ENCODE results near the gene TCF21. TPM values are rescaled to one million over a fixed set of nuclear protein-coding genes. Genes with fewer than 3 reads are reported as not detected.

TCF21 gene
- total and polyA plus RNA-seq, 2 of the 4 experiments (the other 2 are of a cell fraction), result 6.6 to 10.0 TPM

GRCh38 chr6:133917781-133918180 is 28.9 kb downstream of the TCF21 start:
- ATAC-seq (ENCODE audit: low read depth) (no peak), DNase-seq (no peak)
- 0 out of 2 replicates have a peak overlapping the region, but pooled peaks have one; percentile 31 for H3K18ac ChIP-seq (ENCODE audit: low read depth, low read length)
- H3K27ac ChIP-seq (ENCODE audit: insufficient read depth, low read length), result peak overlapping the region; percentile 26; the same call in 1 of the 2 replicates
- H2BK120ac ChIP-seq (ENCODE audit: low read depth, low read length), result peak overlapping the region; percentile 42; the same call in 1 of the 2 replicates
- dilution Hi-C loops (cut with HindIII; ENCODE audit: low sequenced_read_pairs, unreplicated experiment) (no loop called here), intact Hi-C loops (cut with micrococcal nuclease) (loop anchor here (2.0 to 10.0 kb wide), 4 partner anchors 27 to 1087 kb away; partner anchors contain the start of gene EYA4), in situ Hi-C loops (cut with MboI; ENCODE audit: low sequenced_read_pairs) (loop anchor here (5.0 to 25.0 kb wide), 4 partner anchors 350 to 1093 kb away; no protein-coding TSS in a partner anchor)
- no peak overlapping the region for H2AK5ac ChIP-seq (ENCODE audit: low read depth, low read length)
- no peak overlapping the region; the same call in 1 of the 2 replicates for H2BK20ac ChIP-seq (ENCODE audit: low read depth, low read length)
- no peaks in the 10 kb centered on the region for H4K20me1 ChIP-seq (ENCODE audit: insufficient read depth, low read length)
- TF ChIP-seq CTCF (conservative IDR thresholded peaks at IDR 0.05; ENCODE audit: low read depth, low read length), result no peak
- TF ChIP-seq FOS (IDR thresholded peaks at IDR 0.05; ENCODE audit: low read depth, low read length), result no peak
- TF ChIP-seq RAD21 (IDR thresholded peaks at IDR 0.05; ENCODE audit: low read length), result no peak
- TF ChIP-seq USF2 (IDR thresholded peaks at IDR 0.05; ENCODE audit: low read depth, low read length), result no peak
- TF ChIP-seq POLR2A (IDR thresholded peaks at IDR 0.05; ENCODE audit: low read depth, low read length), result no peak
- TF ChIP-seq CEBPB (IDR thresholded peaks at IDR 0.05; ENCODE audit: low read depth, low read length), result no peak
- no peak for TF ChIP-seq MAFK (IDR thresholded peaks at IDR 0.05; ENCODE audit: low read depth, low read length)
- TF ChIP-seq MXI1 (IDR thresholded peaks at IDR 0.05; ENCODE audit: borderline replicate concordance, low read depth, low read length), result no peak
- no peak for TF ChIP-seq NFE2L2 (IDR thresholded peaks at IDR 0.05; ENCODE audit: low read depth, low read length)
- TF ChIP-seq SMC3 (IDR thresholded peaks at IDR 0.05; ENCODE audit: low read depth, low read length), result no peak
- no peak for TF ChIP-seq CHD1 (IDR thresholded peaks at IDR 0.05; ENCODE audit: low read depth, low read length)
- no peak for TF ChIP-seq BHLHE40 (IDR thresholded peaks at IDR 0.05; ENCODE audit: low read depth, low read length)
- TF ChIP-seq ELK1 (IDR thresholded peaks at IDR 0.05; ENCODE audit: borderline replicate concordance, low read depth, low read length), result no peak
- no peak for TF ChIP-seq MAZ (IDR thresholded peaks at IDR 0.05; ENCODE audit: borderline replicate concordance, low read depth, low read length)
- no peak for TF ChIP-seq RCOR1 (IDR thresholded peaks at IDR 0.05; ENCODE audit: insufficient replicate concordance, low read length)
- TF ChIP-seq RFX5 (IDR thresholded peaks at IDR 0.05; ENCODE audit: low read depth, low read length), result no peak
- H3K9me3 ChIP-seq (ENCODE audit: control insufficient read depth, insufficient read depth, low read length), result no peaks in the 10 kb centered on the region
- no TSS peak for BruUV-seq (replicated peaks)
- peaks cover 6% of the 10 kb centered on the region; the same call in 1 of the 2 replicates for H3K4me1 ChIP-seq (ENCODE audit: control insufficient read depth, insufficient read depth, low read length)
- H4K5ac ChIP-seq (ENCODE audit: low read depth, low read length), result peak overlapping the region; percentile 66; the same call in 1 of the 2 replicates
- H2BK5ac ChIP-seq (ENCODE audit: low read depth, low read length, poor library complexity, severe bottlenecking), result no peak overlapping the region
- no peak overlapping the region for H3K4ac ChIP-seq (ENCODE audit: low read depth, low read length)
- H3K79me1 ChIP-seq (ENCODE audit: low read depth in 1 of 2, low read length in 2 of 2), result no peaks in the 10 kb centered on the region
- no CpG with 5 or more reads among the region's 4 CpGs for WGBS, 2 experiments (ENCODE audit: extremely low coverage in 2 of 2, insufficient read length in 1 of 2)
- no peak overlapping the region for H2AFZ ChIP-seq (replicated peaks; ENCODE audit: low read length, poor library complexity)
- no peaks in the 10 kb centered on the region for H3K9me1 ChIP-seq (ENCODE audit: insufficient read depth, low read length)
- ChIA-PET POLR2A (ENCODE audit: unreplicated experiment) (no interaction called here), CTCF (interaction anchor here (0.7 to 3.0 kb wide), 5 partner anchors 179 to 430 kb away, joined by 3 to 37 read pairs (median 3); no protein-coding TSS in a partner anchor)
- H2AK9ac ChIP-seq (replicated peaks; ENCODE audit: low read depth, low read length, poor library complexity), result no peak overlapping the region
- no peaks in the 10 kb centered on the region for H3K27me3 ChIP-seq (ENCODE audit: control insufficient read depth, insufficient read depth, low read length)
- no peak overlapping the region for H3K14ac ChIP-seq (replicated peaks; ENCODE audit: low read depth, low read length)
- no peak overlapping the region; the same call in 2 of the 3 replicates for H2BK15ac ChIP-seq (ENCODE audit: low read depth, low read length)
- 0 out of 4 replicates have a peak overlapping the region, but pooled peaks of 1 of the 2 experiments have one; percentile 54 for H4K8ac ChIP-seq (ENCODE audit: low read depth in 2 of 2, low read length in 2 of 2)
- no peak overlapping the region for H3K56ac ChIP-seq (ENCODE audit: extremely low read depth, insufficient read depth, low read length)
- no peaks in the 10 kb centered on the region for H3K36me3 ChIP-seq (ENCODE audit: control insufficient read depth, insufficient read depth, low read length)
- 0 out of 2 replicates have a peak overlapping the region, but pooled peaks have one; percentile 20 for H4K91ac ChIP-seq (ENCODE audit: insufficient read depth, low read depth, low read length)
- H3K9ac ChIP-seq (ENCODE audit: low read depth, low read length), result no peak overlapping the region
- no peak overlapping the region for H3K4me2 ChIP-seq (ENCODE audit: low read depth, low read length)
- no peak overlapping the region for H3K4me3 ChIP-seq (ENCODE audit: insufficient read depth, low read depth, low read length)
- no peak overlapping the region for H3K23ac ChIP-seq (ENCODE audit: low read depth, low read length)

Data from IMR-90 (cell line).